Measurements from ENCODE around the gene GAS2L2. TPM values are rescaled to one million over a fixed set of nuclear protein-coding genes. Genes with fewer than 3 reads are reported as not detected.

Gene GAS2L2
- total and polyA plus RNA-seq, 7 donors, result 0.06 TPM; not detected in 6

DNA sequence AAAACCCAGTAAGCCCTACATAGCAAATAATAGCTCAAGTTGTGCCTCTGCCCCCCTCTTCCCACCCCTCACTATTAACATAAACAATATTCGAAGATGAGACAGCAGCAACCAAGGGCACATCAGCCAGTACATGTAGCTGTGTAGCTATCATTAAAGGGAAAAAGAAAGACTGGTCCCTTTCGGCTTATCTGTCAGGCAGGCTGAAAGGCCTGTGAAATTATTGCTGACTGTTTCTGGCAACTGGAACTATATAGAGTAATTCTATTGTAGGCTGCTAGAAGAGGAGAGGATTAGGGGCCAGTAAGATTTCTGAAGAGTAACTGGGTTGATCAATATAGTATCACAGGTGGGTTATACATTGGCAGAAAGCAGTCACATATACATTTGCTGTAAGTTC is 58.1 kb downstream of the GAS2L2 start:
- no peak for DNase-seq
- 90 to 91% methylated on average over 2 of the region's 2 CpGs for WGBS, 2 donors
- peaks cover 5 to 50% (median 21%) of the 10 kb centered on the region in 4 donors for H3K36me3 ChIP-seq

More for the DNA sequence above, 58.1 kb downstream of the GAS2L2 start:
- no peak overlapping the region for H3K27ac ChIP-seq
- H3K4me1 ChIP-seq, result peaks cover 0 to under 1% (median 0%) of the 10 kb centered on the region in 4 donors
- intact Hi-C loops (cut with DNase I), result no loop called here
- H3K27me3 ChIP-seq, result no peaks in the 10 kb centered on the region
- no peak overlapping the region for H3K4me3 ChIP-seq
- H3K9me3 ChIP-seq, result no peaks in the 10 kb centered on the region
- TF ChIP-seq POLR2AphosphoS5 (IDR thresholded peaks at IDR 0.05), result no peak
- TF ChIP-seq POLR2A (IDR thresholded peaks at IDR 0.05), result no peak
- TF ChIP-seq, protein P1, sequence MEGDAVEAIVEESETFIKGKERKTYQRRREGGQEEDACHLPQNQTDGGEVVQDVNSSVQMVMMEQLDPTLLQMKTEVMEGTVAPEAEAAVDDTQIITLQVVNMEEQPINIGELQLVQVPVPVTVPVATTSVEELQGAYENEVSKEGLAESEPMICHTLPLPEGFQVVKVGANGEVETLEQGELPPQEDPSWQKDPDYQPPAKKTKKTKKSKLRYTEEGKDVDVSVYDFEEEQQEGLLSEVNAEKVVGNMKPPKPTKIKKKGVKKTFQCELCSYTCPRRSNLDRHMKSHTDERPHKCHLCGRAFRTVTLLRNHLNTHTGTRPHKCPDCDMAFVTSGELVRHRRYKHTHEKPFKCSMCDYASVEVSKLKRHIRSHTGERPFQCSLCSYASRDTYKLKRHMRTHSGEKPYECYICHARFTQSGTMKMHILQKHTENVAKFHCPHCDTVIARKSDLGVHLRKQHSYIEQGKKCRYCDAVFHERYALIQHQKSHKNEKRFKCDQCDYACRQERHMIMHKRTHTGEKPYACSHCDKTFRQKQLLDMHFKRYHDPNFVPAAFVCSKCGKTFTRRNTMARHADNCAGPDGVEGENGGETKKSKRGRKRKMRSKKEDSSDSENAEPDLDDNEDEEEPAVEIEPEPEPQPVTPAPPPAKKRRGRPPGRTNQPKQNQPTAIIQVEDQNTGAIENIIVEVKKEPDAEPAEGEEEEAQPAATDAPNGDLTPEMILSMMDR (IDR thresholded peaks at IDR 0.05), result no peak
- no peak for TF ChIP-seq EP300 (IDR thresholded peaks at IDR 0.05)

Other genes starting within 250 kb of the GAS2L2 start
- gene SLFN12L, start 215.6 kb downstream of the GAS2L2 start, total RNA-seq, result 1 to 10 TPM in 1 of 4 donors, under 1 TPM in 3; 0.27 to 1.2 (median 0.63) TPM
- 1 to 10 TPM in 1 of 3 donors, not detected in 2; 1.9 TPM for gene SLFN12L, start 215.6 kb downstream of the GAS2L2 start, polyA plus RNA-seq
- gene SLFN14, start 192.4 kb downstream of the GAS2L2 start, total RNA-seq, result not detected
- gene SLFN14, start 192.4 kb downstream of the GAS2L2 start, polyA plus RNA-seq, result not detected
- 10 to 100 TPM in 1 of 4 donors, 1 to 10 TPM in 3; 4.6 to 10.4 (median 6.5) TPM for gene PEX12, start 174.7 kb downstream of the GAS2L2 start, total RNA-seq
- 1 to 10 TPM in 2 of 3 donors, under 1 TPM in 1; 0.92 to 2.7 (median 2.4) TPM for gene PEX12, start 174.7 kb downstream of the GAS2L2 start, polyA plus RNA-seq
- gene AP2B1, start 165.9 kb downstream of the GAS2L2 start, total RNA-seq, result 10 to 100 TPM; 46.7 to 58.7 (median 53.2) TPM
- 10 to 100 TPM; 43.2 to 86.4 (median 46.7) TPM for gene AP2B1, start 165.9 kb downstream of the GAS2L2 start, polyA plus RNA-seq
- 1 to 10 TPM; 3.6 to 5.5 (median 3.8) TPM for gene RASL10B, start 21.6 kb downstream of the GAS2L2 start, total RNA-seq
- gene RASL10B, start 21.6 kb downstream of the GAS2L2 start, polyA plus RNA-seq, result 1 to 10 TPM in 1 of 3 donors, under 1 TPM in 1, not detected in 1; 0.60 to 1.8 TPM
- gene C17orf50, start 7.6 kb upstream of the GAS2L2 start, total RNA-seq, result not detected
- gene C17orf50, start 7.6 kb upstream of the GAS2L2 start, polyA plus RNA-seq, result under 1 TPM in 1 of 3 donors, not detected in 2; 0.07 TPM
- gene MMP28, start 42.4 kb upstream of the GAS2L2 start, total RNA-seq, result 10 to 100 TPM; 15.8 to 60.8 (median 40.5) TPM
- gene MMP28, start 42.4 kb upstream of the GAS2L2 start, polyA plus RNA-seq, result 10 to 100 TPM; 24.0 to 52.9 (median 30.3) TPM
- gene TAF15, start 56.2 kb upstream of the GAS2L2 start, total RNA-seq, result 10 to 100 TPM; 58.1 to 85.9 (median 71.3) TPM
- gene TAF15, start 56.2 kb upstream of the GAS2L2 start, polyA plus RNA-seq, result 100 to 1,000 TPM in 1 of 3 donors, 10 to 100 TPM in 2; 55.9 to 147 (median 58.7) TPM
- gene HEATR9, start 115.7 kb upstream of the GAS2L2 start, total RNA-seq, result not detected
- gene HEATR9, start 115.7 kb upstream of the GAS2L2 start, polyA plus RNA-seq, result under 1 TPM in 1 of 3 donors, not detected in 2; 0.06 TPM
- gene CCL5, start 127.1 kb upstream of the GAS2L2 start, total RNA-seq, result 1 to 10 TPM in 3 of 4 donors, not detected in 1; 1.8 to 3.3 (median 2.4) TPM
- gene CCL5, start 127.1 kb upstream of the GAS2L2 start, polyA plus RNA-seq, result 10 to 100 TPM in 1 of 3 donors, 1 to 10 TPM in 2; 2.3 to 15.5 (median 3.6) TPM
- not detected for gene RDM1, start 177.5 kb upstream of the GAS2L2 start, total RNA-seq
- gene RDM1, start 177.5 kb upstream of the GAS2L2 start, polyA plus RNA-seq, result 1 to 10 TPM in 1 of 3 donors, under 1 TPM in 1, not detected in 1; 0.92 to 3.6 TPM
- gene LYZL6, start 190.5 kb upstream of the GAS2L2 start, total RNA-seq, result not detected
- not detected for gene LYZL6, start 190.5 kb upstream of the GAS2L2 start, polyA plus RNA-seq
- gene CCL16, start 228.3 kb upstream of the GAS2L2 start, total RNA-seq, result 1 to 10 TPM in 1 of 4 donors, not detected in 3; 1.1 TPM
- gene CCL16, start 228.3 kb upstream of the GAS2L2 start, polyA plus RNA-seq, result under 1 TPM in 1 of 3 donors, not detected in 2; 0.10 TPM
- 10 to 100 TPM; 13.0 to 30.0 (median 23.7) TPM for gene CCL14, start 233.5 kb upstream of the GAS2L2 start, total RNA-seq
- gene CCL14, start 233.5 kb upstream of the GAS2L2 start, polyA plus RNA-seq, result 10 to 100 TPM in 1 of 3 donors, under 1 TPM in 1, not detected in 1; 0.60 to 14.2 TPM
- not detected for gene CCL15, start 248.3 kb upstream of the GAS2L2 start, total RNA-seq
- 10 to 100 TPM; 30.1 to 37.2 (median 33.7) TPM for gene CCL15, start 248.3 kb upstream of the GAS2L2 start, polyA plus RNA-seq

Measured in sigmoid colon (tissue), 7 donors.